PC-9 (cell line): Measurements from ENCODE around the gene SSX4B.

Experiments
- CTCF ChIP-seq: fragments of 200-600 bp; sonication (generic); conservative IDR thresholded peaks from 2 replicates; pipeline ENCODE4 v1.6.1; 2017; ENCODE audit warnings: mixed run types, antibody characterized with exemption, mild to moderate bottlenecking, moderate library complexity
- EZH2 ChIP-seq: fragments of 200-600 bp; sonication (generic); IDR thresholded peaks from 2 replicates; pipeline ENCODE4 v1.8.0; 2017; ENCODE audit warnings: antibody characterized with exemption, low read depth

GRCh38 chrX:48451708-48452107 lies 39.9 kb upstream of the SSX4B start:
- TF ChIP-seq CTCF (no peak), EZH2 (no peak)
